Gastrocnemius medialis (tissue), 4 donors: ENCODE measurements around the gene STK4. TPM values are rescaled to one million over a fixed set of nuclear protein-coding genes. Genes with fewer than 3 reads are reported as not detected.

Experiments
- ATAC-seq, 2 donors: fragments of 150-250 bp; one replicate each; pipeline ENCODE4 v1.9.1; 2016
- DNase-seq, 2 donors: peaks; one replicate each; pipeline ENCODE4 v3.0.0-alpha.2; 2019
- H3K27ac ChIP-seq, 4 donors: fragments of 200-600 bp; sonication (generic); 1 replicate in 1 of 4; 2 replicates in 3 of 4; pipeline ENCODE4 v1.5.1; 2016 to 2018; ENCODE audit warnings: mild to moderate bottlenecking in 2 of 4, moderate library complexity in 1 of 4
- H3K27me3 ChIP-seq, 3 donors: fragments of 200-600 bp; sonication (generic) in 2 of 3; 1 replicate in 1 of 3; 2 replicates in 2 of 3; pipeline versions ENCODE4 v1.5.1 to v1.6.0; 2016 to 2019; ENCODE audit warnings: mild to moderate bottlenecking in 1 of 3, moderate library complexity in 1 of 3
- H3K36me3 ChIP-seq, 2 donors: fragments of 200-600 bp; sonication (generic) in 1 of 2; one replicate each; pipeline ENCODE4 v1.5.1; 2017 to 2018
- H3K4me1 ChIP-seq, 2 donors: fragments of 200-600 bp; sonication (generic) in 1 of 2; one replicate each; pipeline ENCODE4 v1.5.1; 2016 to 2017; ENCODE audit warnings: mild to moderate bottlenecking in 2 of 2
- H3K4me3 ChIP-seq, 4 donors: fragments of 200-600 bp; sonication (generic) in 3 of 4; 1 replicate in 1 of 4; 2 replicates in 3 of 4; pipeline ENCODE4 v1.5.1; 2016 to 2019; ENCODE audit warnings: mild to moderate bottlenecking in 2 of 4
- H3K9me3 ChIP-seq, 3 donors: fragments of 200-600 bp; sonication (generic) in 2 of 3; 1 replicate in 1 of 3; 2 replicates in 2 of 3; pipeline ENCODE4 v1.5.1; 2016 to 2019
- POLR2A ChIP-seq, 2 donors: fragments of 450-650 bp; IDR thresholded peaks; one replicate each; pipeline ENCODE4 v1.6.1; 2017; ENCODE audit warnings: antibody characterized with exemption in 2 of 2, mild to moderate bottlenecking in 2 of 2, moderate library complexity in 2 of 2
- in situ Hi-C, 4 donors: fragments of 200-750 bp; cut with MboI; loops; one replicate each; pipeline versions ENCODE4 v1.15.0 to v1.8.0; 2017; ENCODE audit warnings: low sequenced_read_pairs in 4 of 4
- intact Hi-C: fragments of 100-400 bp; cut with DNase I; formaldehyde crosslinking; loops from one replicate; pipeline ENCODE4 v1.15.1; 2023; ENCODE audit warnings: low total_unique reads
- total RNA-seq, 4 donors: library from RNA; depleted of rRNA; stranded (reverse); fragments of >200 nt; gene quantifications; one replicate each; pipeline versions ENCODE4 v1.1.0 to v1.2.3, GENCODE V29; 2016
- TF ChIP-seq, protein P1 (sequence below), 5 experiments: fragments of 450-650 bp in 3 of 5; fragments of 200-600 bp in 2 of 5; sonication (generic) in 2 of 5; IDR thresholded peaks in 4 of 5; conservative IDR thresholded peaks in 1 of 5; 1 replicate in 4 of 5; 2 replicates in 1 of 5; pipeline ENCODE4 v1.5.1; 2016 to 2019; ENCODE audit warnings: antibody characterized with exemption in 5 of 5, mild to moderate bottlenecking in 3 of 5, moderate library complexity in 3 of 5

Gene STK4
- total RNA-seq, 4 donors from 2014 or later: 4.5 to 6.4 (median 5.5) TPM

DNA sequence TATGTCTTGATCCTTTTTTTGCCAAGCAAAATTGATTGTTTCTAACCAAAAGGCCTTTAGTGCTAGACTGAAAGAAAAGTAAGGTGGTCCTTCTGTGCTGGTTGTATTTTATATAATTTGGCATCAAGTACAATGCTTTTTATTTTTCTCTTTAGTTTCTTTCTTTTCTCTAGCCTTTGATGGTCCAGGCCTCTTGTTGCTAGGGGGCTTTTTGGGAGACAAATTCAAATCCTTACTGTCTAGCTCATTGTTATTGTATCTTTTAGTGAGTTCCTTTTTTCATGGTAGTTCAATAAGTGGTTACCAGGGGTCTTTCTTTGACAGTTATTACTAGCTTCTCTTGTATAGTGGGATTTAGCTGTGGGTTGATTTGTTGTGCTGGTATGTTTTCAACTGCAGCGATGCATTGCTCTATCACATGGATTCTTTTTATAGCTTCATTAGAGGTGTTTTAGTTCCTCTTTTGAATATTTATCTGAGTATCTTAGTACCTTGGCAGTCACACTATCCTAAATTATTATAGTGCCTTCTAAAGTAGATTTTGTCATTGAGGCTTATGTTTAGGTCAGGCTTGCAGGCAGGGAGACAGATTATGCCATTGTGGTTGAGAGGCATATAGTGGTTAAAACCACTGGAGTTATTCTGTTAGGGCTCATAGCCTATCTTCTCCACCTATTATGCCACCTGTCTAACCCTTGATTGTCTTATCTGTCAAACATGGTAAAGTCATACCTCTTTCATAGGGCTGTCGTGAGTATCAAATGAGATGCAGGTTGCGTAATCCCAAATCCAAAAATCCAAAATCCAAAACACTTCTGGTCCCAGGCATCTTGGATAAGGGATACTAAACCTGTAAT, 85.1 kb downstream of the STK4 start:
- Histone ChIP-seq H3K4me1 (peaks cover 0 to 4% of the 10 kb centered on the region in 2 donors), H3K27me3 (no peaks in the 10 kb centered on the region), H3K27ac (no peak overlapping the region), H3K9me3 (no peaks in the 10 kb centered on the region), H3K36me3 (no peaks in the 10 kb centered on the region), H3K4me3 (no peak overlapping the region)
- intact Hi-C loops (no loop called here), in situ Hi-C loops (loop anchor here in 1 of 4 donors (25.0 kb wide), 1 partner anchor 89 kb away; the partner anchor contains the start of genes STK4 and TOMM34)
- TF ChIP-seq POLR2A (IDR thresholded peaks at IDR 0.05): no peak
- TF ChIP-seq, protein P1, sequence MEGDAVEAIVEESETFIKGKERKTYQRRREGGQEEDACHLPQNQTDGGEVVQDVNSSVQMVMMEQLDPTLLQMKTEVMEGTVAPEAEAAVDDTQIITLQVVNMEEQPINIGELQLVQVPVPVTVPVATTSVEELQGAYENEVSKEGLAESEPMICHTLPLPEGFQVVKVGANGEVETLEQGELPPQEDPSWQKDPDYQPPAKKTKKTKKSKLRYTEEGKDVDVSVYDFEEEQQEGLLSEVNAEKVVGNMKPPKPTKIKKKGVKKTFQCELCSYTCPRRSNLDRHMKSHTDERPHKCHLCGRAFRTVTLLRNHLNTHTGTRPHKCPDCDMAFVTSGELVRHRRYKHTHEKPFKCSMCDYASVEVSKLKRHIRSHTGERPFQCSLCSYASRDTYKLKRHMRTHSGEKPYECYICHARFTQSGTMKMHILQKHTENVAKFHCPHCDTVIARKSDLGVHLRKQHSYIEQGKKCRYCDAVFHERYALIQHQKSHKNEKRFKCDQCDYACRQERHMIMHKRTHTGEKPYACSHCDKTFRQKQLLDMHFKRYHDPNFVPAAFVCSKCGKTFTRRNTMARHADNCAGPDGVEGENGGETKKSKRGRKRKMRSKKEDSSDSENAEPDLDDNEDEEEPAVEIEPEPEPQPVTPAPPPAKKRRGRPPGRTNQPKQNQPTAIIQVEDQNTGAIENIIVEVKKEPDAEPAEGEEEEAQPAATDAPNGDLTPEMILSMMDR (IDR thresholded peaks at IDR 0.05 in 4 of 5, conservative IDR thresholded peaks at IDR 0.05 in 1 of 5): no peak
- no peak for ATAC-seq
- no peak for DNase-seq

DNA sequence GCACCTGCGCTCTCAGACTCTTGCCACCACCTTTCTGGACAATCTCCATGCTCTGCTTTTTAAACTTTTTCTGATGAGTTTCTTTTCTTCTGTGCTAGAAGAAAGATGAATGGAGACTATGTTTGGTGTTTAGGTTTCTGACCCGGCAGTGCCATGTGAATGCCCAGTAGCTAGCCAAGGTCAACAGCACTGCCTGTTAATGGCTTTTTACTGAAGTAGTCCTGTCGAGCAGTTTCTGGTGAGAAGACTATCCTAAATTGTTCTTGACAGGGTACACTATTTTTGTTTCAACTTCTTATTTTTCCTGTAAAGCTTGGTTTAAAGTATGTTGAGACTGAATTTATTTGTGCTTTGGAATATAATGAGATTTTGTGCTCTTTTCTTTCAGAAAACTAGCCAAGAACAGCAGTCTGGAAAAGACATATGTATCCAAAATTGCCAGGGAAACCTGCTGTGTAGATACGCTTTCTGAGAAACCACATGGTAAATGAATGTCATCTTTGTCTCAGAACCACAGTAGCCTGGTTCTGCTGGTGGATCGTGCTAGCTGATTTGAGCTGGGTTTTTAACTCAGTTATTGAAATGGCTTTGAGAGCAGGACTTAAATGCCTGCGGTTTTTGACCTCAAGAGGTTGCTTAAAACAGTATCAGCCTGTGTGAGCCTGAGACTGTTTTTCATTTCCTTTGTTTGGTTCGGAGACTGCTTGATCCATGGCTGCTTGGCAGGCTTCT, 86.6 kb downstream of the STK4 start:
- no peaks in the 10 kb centered on the region for H3K9me3 ChIP-seq
- in situ Hi-C loops: loop anchor here in 1 of 4 donors (25.0 kb wide), 1 partner anchor 91 kb away; the partner anchor contains the start of genes STK4 and TOMM34
- no peaks in the 10 kb centered on the region for H3K36me3 ChIP-seq
- no peak overlapping the region for H3K4me3 ChIP-seq
- intact Hi-C loops: no loop called here
- no peak for ATAC-seq
- no peak for TF ChIP-seq POLR2A (IDR thresholded peaks at IDR 0.05)
- TF ChIP-seq, protein P1 (IDR thresholded peaks at IDR 0.05 in 4 of 5, conservative IDR thresholded peaks at IDR 0.05 in 1 of 5): no peak
- DNase-seq: no peak
- H3K27ac ChIP-seq: no peak overlapping the region
- H3K4me1 ChIP-seq: peaks cover 0 to 4% of the 10 kb centered on the region in 2 donors
- no peaks in the 10 kb centered on the region for H3K27me3 ChIP-seq

DNA sequence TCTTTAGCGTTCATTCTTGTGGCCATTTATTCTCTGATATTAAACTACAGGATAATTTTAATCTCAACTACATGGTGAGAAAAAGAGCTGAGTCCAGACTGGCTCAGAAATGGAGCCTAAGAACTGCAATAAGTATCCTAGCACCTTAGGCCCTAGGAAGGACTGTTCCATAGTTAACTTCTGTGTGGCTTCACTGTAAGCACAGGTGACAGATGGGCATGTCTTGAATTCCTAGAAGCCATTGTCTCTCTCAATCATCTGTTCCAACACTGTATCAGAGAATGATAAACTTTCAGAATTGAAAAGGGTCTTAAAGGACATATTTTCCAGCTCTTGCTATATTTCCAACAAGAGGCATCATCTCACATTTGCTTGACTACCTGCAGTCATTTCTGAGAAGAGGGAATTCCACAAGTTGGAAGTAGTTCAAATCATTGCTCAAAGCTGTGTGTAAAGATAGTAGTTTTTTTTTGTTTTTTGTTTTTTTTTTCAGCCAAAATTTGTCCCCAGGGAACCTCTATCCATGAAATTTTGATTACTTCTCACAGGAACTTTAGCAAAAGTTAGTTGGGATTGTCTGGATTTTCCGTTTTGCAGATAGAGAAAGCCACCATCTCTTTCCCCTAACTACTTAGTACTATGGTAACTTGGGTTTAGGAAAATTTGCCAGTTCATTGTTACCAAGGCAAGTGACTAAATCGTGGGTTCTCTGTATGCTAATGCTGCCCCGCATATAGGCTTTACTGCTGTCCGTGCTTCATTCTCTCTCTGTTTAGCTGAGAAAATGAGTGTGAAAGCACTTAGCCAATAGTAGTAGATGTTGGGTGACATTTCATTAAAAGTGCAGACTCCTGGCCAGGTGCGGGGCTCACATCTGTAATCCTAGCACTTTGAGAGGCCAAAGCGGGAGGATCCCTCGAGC, 87.4 kb downstream of the STK4 start:
- in situ Hi-C loops (loop anchor here in 1 of 4 donors (25.0 kb wide), 1 partner anchor 91 kb away; the partner anchor contains the start of genes STK4 and TOMM34), intact Hi-C loops (no loop called here)
- Histone ChIP-seq H3K9me3 (no peaks in the 10 kb centered on the region), H3K4me3 (no peak overlapping the region), H3K27ac (no peak overlapping the region), H3K4me1 (peaks cover 0 to 4% of the 10 kb centered on the region in 2 donors), H3K36me3 (no peaks in the 10 kb centered on the region), H3K27me3 (no peaks in the 10 kb centered on the region)
- TF ChIP-seq POLR2A (IDR thresholded peaks at IDR 0.05): no peak
- TF ChIP-seq, protein P1 (IDR thresholded peaks at IDR 0.05 in 4 of 5, conservative IDR thresholded peaks at IDR 0.05 in 1 of 5): no peak
- ATAC-seq (no peak), DNase-seq (no peak)

DNA sequence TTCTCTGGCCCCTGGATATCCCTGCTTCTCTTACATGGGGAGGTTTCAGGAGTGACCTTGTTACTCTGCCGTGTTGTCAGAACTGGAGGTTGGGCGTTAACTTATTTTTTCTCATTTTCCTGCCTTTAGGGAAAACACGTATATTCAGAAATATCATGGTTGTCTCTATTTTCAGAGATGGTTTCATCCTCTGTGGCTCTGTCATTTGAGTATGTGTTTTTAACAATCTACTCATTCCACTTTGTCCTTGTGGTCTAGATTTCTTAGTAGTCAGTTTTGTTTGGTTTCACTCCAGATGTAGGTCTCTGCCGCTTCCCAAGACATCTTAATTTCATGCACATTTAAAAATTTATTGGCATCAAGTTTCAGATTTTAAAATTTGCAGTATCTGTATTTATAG, 88.7 kb downstream of the STK4 start:
- Histone ChIP-seq H3K9me3 (no peaks in the 10 kb centered on the region), H3K4me1 (peaks cover 0 to 4% of the 10 kb centered on the region in 2 donors), H3K27ac (no peak overlapping the region), H3K36me3 (no peaks in the 10 kb centered on the region), H3K27me3 (no peaks in the 10 kb centered on the region), H3K4me3 (no peak overlapping the region)
- no peak for TF ChIP-seq POLR2A (IDR thresholded peaks at IDR 0.05)
- TF ChIP-seq, protein P1 (IDR thresholded peaks at IDR 0.05 in 4 of 5, conservative IDR thresholded peaks at IDR 0.05 in 1 of 5): no peak
- ATAC-seq (no peak), DNase-seq (no peak)
- in situ Hi-C loops (loop anchor here in 1 of 4 donors (25.0 kb wide), 1 partner anchor 93 kb away; the partner anchor contains the start of genes STK4 and TOMM34), intact Hi-C loops (no loop called here)
